ENCODE measurements around the gene PIK3CG. TPM values are rescaled to one million over a fixed set of nuclear protein-coding genes. Genes with fewer than 3 reads are reported as not detected.
"Not testable (repeated sequence)": the region's sequence is repeated elsewhere in the genome, so short reads cannot be mapped to it uniquely, and the experiment has no call there.

Gene PIK3CG
- 10 to 100 TPM; 50.5 to 57.5 TPM for total RNA-seq

GRCh38 chr7:106865130-106866041 lies at the start of gene PIK3CG:
PIK3CG (plus strand) TSS chr7:106865282; CDS start chr7:106867562, 2,280 bp downstream.
- Mint-ChIP-seq H3K27me3 (no peaks in the 10 kb centered on the region), H3K4me1 (peaks cover 51% of the 10 kb centered on the region), H3K4me3 (peak within 1 kb of the TSS; percentile 91), H3K27ac (peak within 1 kb of the TSS; percentile 86), H3K9me3 (ENCODE audit: low read depth) (no peaks in the 10 kb centered on the region), H3K36me3 (peaks cover 40% of the 10 kb centered on the region)
- ATAC-seq (peak; percentile 93), DNase-seq (peak; percentile 56)
- CTCF ChIA-PET, result interaction anchor here (1.1 to 1.9 kb wide), 3 partner anchors 17 to 282 kb away, joined by 3 to 6 read pairs (median 3); no protein-coding TSS in a partner anchor

- ATAC-seq (no peak), DNase-seq (no peak)
- CTCF ChIA-PET, result no interaction called here
- Mint-ChIP-seq H3K27me3 (no peaks in the 10 kb centered on the region), H3K4me1 (peaks cover 5% of the 10 kb centered on the region), H3K36me3 (no peaks in the 10 kb centered on the region), H3K4me3 (no peak overlapping the region), H3K27ac (no peak overlapping the region), H3K9me3 (ENCODE audit: low read depth) (no peaks in the 10 kb centered on the region)
These were observed 48.0 kb upstream of the PIK3CG start for GRCh38 chr7:106817098-106817497.

- no peak for DNase-seq
- H3K27me3 Mint-ChIP-seq, result no peaks in the 10 kb centered on the region
- no peak for ATAC-seq
- no peaks in the 10 kb centered on the region for H3K9me3 Mint-ChIP-seq (ENCODE audit: low read depth)
- no peak overlapping the region for H3K4me3 Mint-ChIP-seq
- CTCF ChIA-PET, result no interaction called here
- no peak overlapping the region for H3K27ac Mint-ChIP-seq
- no peaks in the 10 kb centered on the region for H3K4me1 Mint-ChIP-seq
- no peaks in the 10 kb centered on the region for H3K36me3 Mint-ChIP-seq
These were observed 46.3 kb upstream of the PIK3CG start for GRCh38 chr7:106818736-106819135.

- Mint-ChIP-seq H3K27ac (no peak overlapping the region), H3K36me3 (no peaks in the 10 kb centered on the region), H3K27me3 (no peaks in the 10 kb centered on the region), H3K4me1 (no peaks in the 10 kb centered on the region), H3K9me3 (ENCODE audit: low read depth) (no peaks in the 10 kb centered on the region), H3K4me3 (no peak overlapping the region)
- CTCF ChIA-PET, result no interaction called here
- ATAC-seq (no peak), DNase-seq (no peak)
These were observed 45.5 kb upstream of the PIK3CG start for GRCh38 chr7:106819546-106819945.

GRCh38 chr7:106820321-106821217 lies 44.5 kb upstream of the PIK3CG start:
- Mint-ChIP-seq H3K36me3 (no peaks in the 10 kb centered on the region), H3K4me3 (no peak overlapping the region), H3K9me3 (ENCODE audit: low read depth) (no peaks in the 10 kb centered on the region), H3K4me1 (no peaks in the 10 kb centered on the region), H3K27me3 (no peaks in the 10 kb centered on the region), H3K27ac (no peak overlapping the region)
- CTCF ChIA-PET, result no interaction called here
- ATAC-seq (no peak), DNase-seq (no peak)

GRCh38 chr7:106823631-106824030 lies 41.5 kb upstream of the PIK3CG start:
- CTCF ChIA-PET, result no interaction called here
- Mint-ChIP-seq H3K9me3 (ENCODE audit: low read depth) (no peaks in the 10 kb centered on the region), H3K36me3 (no peaks in the 10 kb centered on the region), H3K4me1 (no peaks in the 10 kb centered on the region), H3K4me3 (no peak overlapping the region), H3K27me3 (no peaks in the 10 kb centered on the region), H3K27ac (no peak overlapping the region)
- no peak for ATAC-seq
- DNase-seq, result no peak

- no peaks in the 10 kb centered on the region for H3K4me1 Mint-ChIP-seq
- peaks cover under 1% of the 10 kb centered on the region for H3K36me3 Mint-ChIP-seq
- ATAC-seq, result no peak
- no peak for DNase-seq
- H3K9me3 Mint-ChIP-seq (ENCODE audit: low read depth), result peaks cover under 1% of the 10 kb centered on the region
- H3K27me3 Mint-ChIP-seq, result no peaks in the 10 kb centered on the region
- CTCF ChIA-PET, result no interaction called here
- no peak overlapping the region for H3K27ac Mint-ChIP-seq
- no peak overlapping the region for H3K4me3 Mint-ChIP-seq
These were observed 40.6 kb upstream of the PIK3CG start for GRCh38 chr7:106824458-106824857.

GRCh38 chr7:106827626-106828025 lies 37.5 kb upstream of the PIK3CG start:
- H3K4me3 Mint-ChIP-seq, result no peak overlapping the region
- DNase-seq (no peak), ATAC-seq (no peak)
- CTCF ChIA-PET, result no interaction called here
- no peaks in the 10 kb centered on the region for H3K27me3 Mint-ChIP-seq
- H3K27ac Mint-ChIP-seq, result no peak overlapping the region
- H3K9me3 Mint-ChIP-seq (ENCODE audit: low read depth), result peaks cover 6% of the 10 kb centered on the region
- H3K36me3 Mint-ChIP-seq, result peaks cover 1% of the 10 kb centered on the region
- H3K4me1 Mint-ChIP-seq, result no peaks in the 10 kb centered on the region

- DNase-seq, result no peak
- H3K4me1 Mint-ChIP-seq, result no peaks in the 10 kb centered on the region
- ATAC-seq, result no peak
- no peaks in the 10 kb centered on the region for H3K27me3 Mint-ChIP-seq
- CTCF ChIA-PET, result no interaction called here
- H3K27ac Mint-ChIP-seq, result no peak overlapping the region
- H3K4me3 Mint-ChIP-seq, result no peak overlapping the region
- peaks cover 1% of the 10 kb centered on the region for H3K36me3 Mint-ChIP-seq
- peaks cover 6% of the 10 kb centered on the region for H3K9me3 Mint-ChIP-seq (ENCODE audit: low read depth)
These were observed 35.6 kb upstream of the PIK3CG start for GRCh38 chr7:106829496-106829895.

- H3K27ac Mint-ChIP-seq; CTCF ChIA-PET; ATAC-seq; DNase-seq; H3K4me1 Mint-ChIP-seq; H3K9me3 Mint-ChIP-seq (ENCODE audit: low read depth); H3K4me3 Mint-ChIP-seq; H3K27me3 Mint-ChIP-seq; H3K36me3 Mint-ChIP-seq: not testable (repeated sequence)
These were observed 34.2 kb upstream of the PIK3CG start for GRCh38 chr7:106830896-106831295.

GRCh38 chr7:106836816-106837215 lies 28.3 kb upstream of the PIK3CG start:
- DNase-seq, result no peak
- Mint-ChIP-seq H3K4me3 (no peak overlapping the region), H3K27me3 (no peaks in the 10 kb centered on the region), H3K27ac (no peak overlapping the region), H3K9me3 (ENCODE audit: low read depth) (no peaks in the 10 kb centered on the region), H3K36me3 (peaks cover 1% of the 10 kb centered on the region), H3K4me1 (no peaks in the 10 kb centered on the region)
- CTCF ChIA-PET, result no interaction called here
- no peak for ATAC-seq

GRCh38 chr7:106839511-106839910 lies 25.6 kb upstream of the PIK3CG start:
- Mint-ChIP-seq H3K9me3 (ENCODE audit: low read depth) (no peaks in the 10 kb centered on the region), H3K4me1 (no peaks in the 10 kb centered on the region), H3K27me3 (peaks cover 6% of the 10 kb centered on the region), H3K4me3 (no peak overlapping the region), H3K27ac (no peak overlapping the region), H3K36me3 (peaks cover 1% of the 10 kb centered on the region)
- DNase-seq, result no peak
- CTCF ChIA-PET, result no interaction called here
- no peak for ATAC-seq

- no peak overlapping the region for H3K4me3 Mint-ChIP-seq
- DNase-seq, result no peak
- no peaks in the 10 kb centered on the region for H3K9me3 Mint-ChIP-seq (ENCODE audit: low read depth)
- no peaks in the 10 kb centered on the region for H3K4me1 Mint-ChIP-seq
- ATAC-seq, result no peak
- H3K36me3 Mint-ChIP-seq, result peaks cover 1% of the 10 kb centered on the region
- peaks cover 6% of the 10 kb centered on the region for H3K27me3 Mint-ChIP-seq
- H3K27ac Mint-ChIP-seq, result no peak overlapping the region
- CTCF ChIA-PET, result no interaction called here
These were observed 24.7 kb upstream of the PIK3CG start for GRCh38 chr7:106840342-106840741.

Measured in activated CD8-positive, alpha-beta memory T cell treated with anti-CD3 and anti-CD28 coated beads, Interleukin-2, amount 10 ng/mL, durations not matched to agents 7 days and 5 days (primary cell).